Keratinocyte (primary cell): Measurements from ENCODE around the gene PDZD2. TPM values are rescaled to one million over a fixed set of nuclear protein-coding genes. Genes with fewer than 3 reads are reported as not detected.

Experiments
- DNase-seq: peaks from one replicate; pipeline ENCODE4 v3.0.0-alpha.2; 2011; ENCODE audit warnings: low read depth, missing footprints, low spot score
- FAIRE-seq: peaks from 2 replicates; lab custom pipeline; 2011; peaks lifted over from hg19 to GRCh38; lab: Jason Lieb, UNC
- H2AFZ ChIP-seq: 2 replicates; pipeline ENCODE4 v1.6.0; 2012; ENCODE audit warnings: low read length, control low read depth, inconsistent platforms; ENCODE audit not compliant: control insufficient read depth
- H3K27ac ChIP-seq: 2 replicates; pipeline ENCODE4 v1.5.1; 2011; ENCODE audit warnings: low read length; ENCODE audit not compliant: control insufficient read depth, insufficient read depth
- H3K27me3 ChIP-seq: 3 replicates; pipeline ENCODE4 v1.6.0; 2011; ENCODE audit warnings: low read length; ENCODE audit not compliant: control insufficient read depth, insufficient read depth; ENCODE audit errors: extremely low read depth
- H3K36me3 ChIP-seq, 2 experiments: 2 replicates in 1 of 2; 3 replicates in 1 of 2; pipeline ENCODE4 v1.5.1; 2011; ENCODE audit warnings: low read length in 2 of 2, mild to moderate bottlenecking in 1 of 2; ENCODE audit not compliant: control insufficient read depth in 2 of 2, insufficient read depth in 2 of 2; ENCODE audit errors: extremely low read depth in 1 of 2
- H3K4me1 ChIP-seq: 3 replicates; pipeline ENCODE4 v1.5.1; 2011; ENCODE audit warnings: low read length; ENCODE audit not compliant: control insufficient read depth, insufficient read depth; ENCODE audit errors: extremely low read depth
- H3K4me2 ChIP-seq: 3 replicates; pipeline ENCODE4 v1.6.0; 2011; ENCODE audit warnings: low read depth, low read length; ENCODE audit not compliant: control insufficient read depth, insufficient read depth; ENCODE audit errors: extremely low read depth
- H3K4me3 ChIP-seq, 3 experiments: fragments of 200-600 bp in 1 of 3; sonication (generic) in 1 of 3; 2 replicates in 2 of 3; 3 replicates in 1 of 3; pipeline ENCODE4 v1.5.1; 2011 to 2016; ENCODE audit warnings: low read length in 3 of 3, mild to moderate bottlenecking in 3 of 3, control low read depth in 2 of 3, inconsistent platforms in 1 of 3, low read depth in 1 of 3, mixed read lengths in 1 of 3, mixed run types in 1 of 3, moderate library complexity in 1 of 3; ENCODE audit not compliant: control insufficient read depth in 2 of 3, insufficient read depth in 2 of 3; ENCODE audit errors: extremely low read depth in 1 of 3
- H3K79me2 ChIP-seq: 2 replicates; pipeline ENCODE4 v1.6.0; 2012; ENCODE audit warnings: low read length; ENCODE audit not compliant: control insufficient read depth, insufficient read depth
- H3K9ac ChIP-seq: 3 replicates; pipeline ENCODE4 v1.6.0; 2011; ENCODE audit warnings: low read length; ENCODE audit not compliant: control insufficient read depth, insufficient read depth; ENCODE audit errors: extremely low read depth
- H3K9me1 ChIP-seq: 3 replicates; pipeline ENCODE4 v1.6.0; 2011; ENCODE audit warnings: low read length; ENCODE audit not compliant: control insufficient read depth, insufficient read depth; ENCODE audit errors: extremely low read depth
- H3K9me3 ChIP-seq: 2 replicates; pipeline ENCODE4 v1.5.1; 2012; ENCODE audit warnings: low read depth, low read length; ENCODE audit not compliant: control insufficient read depth
- H4K20me1 ChIP-seq: 3 replicates; pipeline ENCODE4 v1.6.0; 2011; ENCODE audit warnings: low read length; ENCODE audit not compliant: control insufficient read depth, insufficient read depth; ENCODE audit errors: extremely low read depth
- CTCF ChIP-seq, 3 experiments: IDR thresholded peaks in 1 of 3; conservative IDR thresholded peaks in 1 of 3; optimal IDR thresholded peaks in 1 of 3; 2 replicates in 2 of 3; 3 replicates in 1 of 3; pipeline versions ENCODE3 to v1.5.1; 2011; ENCODE audit warnings: low read length in 3 of 3, mild to moderate bottlenecking in 3 of 3, moderate library complexity in 2 of 3, control low read depth in 1 of 3, inconsistent platforms in 1 of 3; ENCODE audit not compliant: insufficient read depth in 2 of 3; ENCODE audit errors: extremely low read depth in 1 of 3
- EZH2 ChIP-seq: IDR thresholded peaks from one replicate; pipeline ENCODE4 v1.6.1; 2012; ENCODE audit warnings: inconsistent platforms, mild to moderate bottlenecking, low read length, moderate library complexity
- dilution Hi-C: fragments of 300-500 bp; cut with MboI; formaldehyde crosslinking; loops from one replicate; pipeline ENCODE4 v1.7.0; 2020; ENCODE audit warnings: low sequenced_read_pairs; ENCODE audit not compliant: extremely low pct_ligation_motif_present
- polyA plus RNA-seq, 5 experiments: library from polyadenylated mRNA; depleted of rRNA in 3 of 5; stranded (reverse) in 3 of 5; stranded (forward) in 1 of 5; unstranded in 1 of 5; fragments of >200 nt; gene quantifications; 1 replicate in 1 of 5; 2 replicates in 3 of 5; 3 replicates in 1 of 5; pipeline versions ENCODE4 v1.2.1 to v1.2.3, GENCODE V29; 2011 to 2012; ENCODE audit warnings: missing spikeins in 2 of 5, low read depth in 1 of 5, low replicate concordance in 1 of 5

PDZD2 gene
- polyA plus RNA-seq, 1 donor (not counting 4 experiments of a cell fraction or from before 2014, with no cell fraction given): 7.3 TPM

DNA sequence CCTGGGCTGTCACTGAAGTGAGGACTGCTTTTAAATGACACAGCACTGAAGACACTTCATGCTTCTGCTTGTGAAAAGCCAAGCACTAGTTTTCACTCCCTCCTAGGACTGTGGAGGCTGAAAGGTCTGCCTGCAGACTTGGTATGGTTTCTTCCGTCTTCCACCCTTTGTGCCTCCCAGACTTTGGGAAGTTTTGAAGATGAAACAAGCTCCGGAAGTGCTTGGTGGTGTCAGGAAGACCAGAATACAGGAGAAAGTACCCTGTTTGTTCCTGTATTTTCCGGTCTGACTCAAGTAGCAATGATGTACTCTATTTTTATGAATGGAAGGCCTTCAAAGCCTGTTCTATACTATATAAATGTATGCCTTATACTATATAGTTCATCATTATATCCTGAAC lies 222.7 kb downstream of the PDZD2 start:
- no peaks in the 10 kb centered on the region for H3K79me2 ChIP-seq
- DNase-seq (no peak), FAIRE-seq (no peak)
- no peak overlapping the region for H3K27ac ChIP-seq
- no peak overlapping the region for H3K4me3 ChIP-seq
- TF ChIP-seq EZH2 (no peak), CTCF (optimal IDR thresholded peaks at IDR 0.05 in 1 of 3, IDR thresholded peaks at IDR 0.05 in 1 of 3, conservative IDR thresholded peaks at IDR 0.05 in 1 of 3; ENCODE audit: extremely low read depth in 1 of 3, insufficient read depth in 2 of 3, low read length in 3 of 3) (no peak)
- no peaks in the 10 kb centered on the region for H3K36me3 ChIP-seq
- H3K4me1 ChIP-seq: peaks cover 6% of the 10 kb centered on the region
- dilution Hi-C loops: no loop called here
- no peaks in the 10 kb centered on the region for H3K9me1 ChIP-seq
- peaks cover 3% of the 10 kb centered on the region for H3K9me3 ChIP-seq
- H2AFZ ChIP-seq: no peak overlapping the region
- no peaks in the 10 kb centered on the region for H4K20me1 ChIP-seq
- H3K9ac ChIP-seq: no peak overlapping the region
- H3K4me2 ChIP-seq: no peak overlapping the region
- H3K27me3 ChIP-seq: no peaks in the 10 kb centered on the region

DNA sequence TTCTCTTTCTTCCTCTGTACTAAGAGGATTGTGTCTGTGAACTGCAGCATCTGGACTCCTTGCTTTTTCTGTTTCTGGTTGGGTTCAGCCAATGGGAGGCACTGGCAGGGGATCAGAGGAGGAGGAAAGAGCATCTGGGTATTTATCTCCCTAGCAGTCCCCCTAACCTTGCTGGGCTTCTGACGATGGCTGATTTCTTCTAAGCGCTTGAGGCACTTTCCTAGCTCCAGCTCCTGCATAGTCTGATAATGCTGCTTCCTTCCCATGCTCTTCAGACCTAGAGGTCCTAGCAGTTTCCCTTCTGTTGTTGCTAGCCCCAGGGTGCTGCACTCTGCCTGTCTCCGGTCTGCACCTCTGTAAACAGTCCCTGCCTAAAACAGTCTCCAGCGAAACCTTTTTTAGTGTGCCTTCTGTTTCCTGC lies 225.1 kb downstream of the PDZD2 start:
- FAIRE-seq (no peak), DNase-seq (no peak)
- no peaks in the 10 kb centered on the region for H3K36me3 ChIP-seq
- no peaks in the 10 kb centered on the region for H3K9me1 ChIP-seq
- no peak overlapping the region for H3K4me2 ChIP-seq
- H3K4me3 ChIP-seq: no peak overlapping the region
- H2AFZ ChIP-seq: no peak overlapping the region
- H3K27me3 ChIP-seq: no peaks in the 10 kb centered on the region
- no peak overlapping the region for H3K9ac ChIP-seq
- H3K79me2 ChIP-seq: no peaks in the 10 kb centered on the region
- H4K20me1 ChIP-seq: no peaks in the 10 kb centered on the region
- dilution Hi-C loops: no loop called here
- H3K9me3 ChIP-seq: peaks cover under 1% of the 10 kb centered on the region
- no peak overlapping the region for H3K27ac ChIP-seq
- peaks cover 6% of the 10 kb centered on the region for H3K4me1 ChIP-seq
- TF ChIP-seq EZH2 (no peak), CTCF (optimal IDR thresholded peaks at IDR 0.05 in 1 of 3, IDR thresholded peaks at IDR 0.05 in 1 of 3, conservative IDR thresholded peaks at IDR 0.05 in 1 of 3; ENCODE audit: extremely low read depth in 1 of 3, insufficient read depth in 2 of 3, low read length in 3 of 3) (no peak)
